Endothelial cell of umbilical vein (primary cell): ENCODE data around the gene BRSK2.

Experiments
- CTCF ChIP-seq, 2 donors: IDR thresholded peaks; 1 replicate in 1 of 2; 2 replicates in 1 of 2; pipeline ENCODE4 v1.5.1; 2011; ENCODE audit warnings: low read length in 2 of 2, mild to moderate bottlenecking in 2 of 2, moderate library complexity in 2 of 2, control low read depth in 1 of 2, inconsistent platforms in 1 of 2, low read depth in 1 of 2; ENCODE audit not compliant: insufficient read depth in 1 of 2; ENCODE audit errors: extremely low read depth in 1 of 2
- EZH2 ChIP-seq: IDR thresholded peaks from 2 replicates; pipeline ENCODE4 v1.6.1; 2012; ENCODE audit warnings: borderline replicate concordance, low read depth, mild to moderate bottlenecking, moderate library complexity, low read length, inconsistent platforms; ENCODE audit not compliant: severe bottlenecking
- FOS ChIP-seq: IDR thresholded peaks from 2 replicates; pipeline ENCODE4 v1.6.1; 2011; ENCODE audit warnings: mild to moderate bottlenecking, low read length, moderate library complexity, borderline replicate concordance; ENCODE audit not compliant: insufficient read depth
- MYC ChIP-seq: IDR thresholded peaks from one replicate; pipeline ENCODE4 v1.6.1; 2011; ENCODE audit warnings: mild to moderate bottlenecking, low read depth, low read length
- POLR2A ChIP-seq: IDR thresholded peaks from 2 replicates; pipeline ENCODE4 v1.6.1; 2012; ENCODE audit warnings: low read depth, mild to moderate bottlenecking, control low read depth, low read length
- POLR2AphosphoS5 ChIP-seq: IDR thresholded peaks from 2 replicates; pipeline ENCODE4 v1.6.1; 2012; ENCODE audit warnings: low read depth, mild to moderate bottlenecking, control low read depth, low read length, moderate library complexity; ENCODE audit not compliant: insufficient read depth
- TF ChIP-seq, protein P1 (sequence below): IDR thresholded peaks from 2 replicates; pipeline ENCODE4 v1.6.1; 2011; ENCODE audit not compliant: insufficient read depth, insufficient read length

DNA sequence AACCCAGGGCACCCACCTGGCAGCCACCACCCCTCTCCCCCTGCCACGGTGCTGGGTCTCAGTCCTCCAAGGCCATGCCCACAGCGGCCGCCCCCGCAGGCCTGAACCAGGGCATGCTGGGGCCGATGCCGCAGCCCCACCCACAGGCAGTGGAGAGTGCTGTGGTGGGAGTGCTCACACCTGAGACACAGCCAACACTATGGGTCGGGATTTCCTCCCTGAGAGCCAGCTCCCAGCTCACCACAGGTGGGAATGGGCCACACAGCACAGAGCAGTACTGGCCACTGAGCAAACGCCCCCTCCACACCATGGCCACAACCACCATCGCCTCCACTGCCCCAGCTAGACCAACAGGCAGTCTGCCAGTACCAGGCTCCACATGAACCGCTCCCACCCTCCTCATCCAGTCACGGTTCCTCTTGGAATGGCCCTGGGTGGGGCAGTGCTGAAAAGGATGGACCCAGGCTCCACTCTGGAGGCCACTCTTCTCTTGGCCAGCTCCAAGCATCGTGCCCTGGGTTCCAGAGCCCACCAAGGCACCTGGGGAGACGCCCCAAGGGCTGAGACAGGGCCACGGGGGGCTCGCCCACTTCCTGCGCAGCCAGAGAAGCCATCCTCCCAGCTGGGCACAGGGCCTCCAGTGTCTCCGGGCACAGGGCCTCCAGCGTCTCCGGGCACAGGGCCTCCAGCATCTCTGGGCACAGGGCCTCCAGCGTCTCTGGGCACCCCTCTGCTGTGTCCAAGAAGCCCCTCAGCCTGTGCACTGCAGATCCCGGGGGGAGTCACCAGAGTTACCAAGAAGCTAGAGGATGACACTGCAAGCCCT lies 82.7 kb downstream of the BRSK2 start:
- no peak for TF ChIP-seq CTCF (IDR thresholded peaks at IDR 0.05; ENCODE audit: extremely low read depth in 1 of 2, insufficient read depth in 1 of 2, low read depth in 1 of 2, low read length in 2 of 2)
- TF ChIP-seq MYC: no peak
- TF ChIP-seq, protein P1, sequence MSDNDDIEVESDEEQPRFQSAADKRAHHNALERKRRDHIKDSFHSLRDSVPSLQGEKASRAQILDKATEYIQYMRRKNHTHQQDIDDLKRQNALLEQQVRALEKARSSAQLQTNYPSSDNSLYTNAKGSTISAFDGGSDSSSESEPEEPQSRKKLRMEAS: no peak
- TF ChIP-seq POLR2AphosphoS5: no peak
- TF ChIP-seq POLR2A: no peak
- TF ChIP-seq FOS: no peak
- TF ChIP-seq EZH2: no peak
